ENCODE measurements around the gene C3orf38. TPM values are rescaled to one million over a fixed set of nuclear protein-coding genes. Genes with fewer than 3 reads are reported as not detected.
A peak's percentile ranks its signal among the peaks of the same experiment; 100 is the strongest.

The C3orf38 gene
- total RNA-seq, 4 donors from 2014 or later, result 11.9 to 24.1 (median 18.3) TPM

GRCh38 chr3:88148651-88149050 is 1.1 kb upstream of the C3orf38 start:
- in situ Hi-C loops (cut with MboI; ENCODE audit: low pct_ligation_motif_present in 1 of 4, low pct_unique_long_range_greater_than_20kb in 1 of 4, low sequenced_read_pairs in 3 of 4) (no loop called here), intact Hi-C loops (cut with DNase I; ENCODE audit: low total_unique reads) (no loop called here)
- DNase-seq, result no peak
- H3K27ac ChIP-seq, result peak overlapping the region in 1 of 4 donors; percentile 91
- WGBS, 2 donors (ENCODE audit: low coverage in 1 of 2), result 71 to 97% methylated on average over 4 to 17 of the region's 17 CpGs
- peaks cover 5 to 39% (median 22%) of the 10 kb centered on the region in 4 donors for H3K4me1 ChIP-seq
- no peak for TF ChIP-seq EP300 (IDR thresholded peaks at IDR 0.05; ENCODE audit: low read depth)
- H3K36me3 ChIP-seq, result peaks cover 0 to 5% (median 1%) of the 10 kb centered on the region in 4 donors
- H3K4me3 ChIP-seq, result peak overlapping the region in 3 of 4 donors; percentile 74 to 80 (median 76)
- H3K27me3 ChIP-seq, result no peaks in the 10 kb centered on the region
- H3K9me3 ChIP-seq, result no peaks in the 10 kb centered on the region

- Histone ChIP-seq H3K27me3 (no peaks in the 10 kb centered on the region), H3K4me3 (peak overlapping the region; percentile 74 to 96 (median 78)), H3K36me3 (peaks cover 0 to 8% (median 4%) of the 10 kb centered on the region in 4 donors), H3K27ac (peak overlapping the region; percentile 91 to 97 (median 93)), H3K9me3 (no peaks in the 10 kb centered on the region), H3K4me1 (peaks cover 5 to 39% (median 22%) of the 10 kb centered on the region in 4 donors)
- in situ Hi-C loops (cut with MboI; ENCODE audit: low pct_ligation_motif_present in 1 of 4, low pct_unique_long_range_greater_than_20kb in 1 of 4, low sequenced_read_pairs in 3 of 4), result no loop called here
- no peak for TF ChIP-seq POLR2A (IDR thresholded peaks at IDR 0.05)
- 0% methylated on average over 6 to 16 of the region's 16 CpGs for WGBS, 2 donors (ENCODE audit: low coverage in 1 of 2)
- DNase-seq, result no peak
- intact Hi-C loops (cut with DNase I; ENCODE audit: low total_unique reads), result no loop called here
Measured at GRCh38 chr3:88149101-88149508, 654 bp upstream of the C3orf38 start.

- intact Hi-C loops (cut with DNase I; ENCODE audit: low total_unique reads), result no loop called here
Measured at GRCh38 chr3:88150371-88150770, 612 bp downstream of the C3orf38 start.

GRCh38 chr3:88150806-88151205 is 1.0 kb downstream of the C3orf38 start:
- no peak for DNase-seq
- in situ Hi-C loops (cut with MboI; ENCODE audit: low pct_ligation_motif_present in 1 of 4, low pct_unique_long_range_greater_than_20kb in 1 of 4, low sequenced_read_pairs in 3 of 4), result no loop called here
- intact Hi-C loops (cut with DNase I; ENCODE audit: low total_unique reads), result no loop called here
- Histone ChIP-seq H3K27me3 (no peaks in the 10 kb centered on the region), H3K36me3 (peaks cover 0 to 24% (median 11%) of the 10 kb centered on the region in 4 donors), H3K9me3 (no peaks in the 10 kb centered on the region), H3K4me1 (peaks cover 5 to 39% (median 22%) of the 10 kb centered on the region in 4 donors), H3K27ac (peak overlapping the region; percentile 91 to 97 (median 93)), H3K4me3 (peak overlapping the region; percentile 74 to 96 (median 78))
- 1 to 7% methylated on average over 6 of the region's 6 CpGs for WGBS, 2 donors (ENCODE audit: low coverage in 1 of 2)
- TF ChIP-seq POLR2AphosphoS5 (IDR thresholded peaks at IDR 0.05), result no peak
- no peak for TF ChIP-seq EP300 (IDR thresholded peaks at IDR 0.05; ENCODE audit: low read depth)
- TF ChIP-seq CTCF (IDR thresholded peaks at IDR 0.05), result no peak
- TF ChIP-seq POLR2A (IDR thresholded peaks at IDR 0.05), result no peak

More at GRCh38 chr3:88150371-88150770, 612 bp downstream of the C3orf38 start:
- in situ Hi-C loops (cut with MboI; ENCODE audit: low pct_ligation_motif_present in 1 of 4, low pct_unique_long_range_greater_than_20kb in 1 of 4, low sequenced_read_pairs in 3 of 4), result no loop called here
- H3K4me3 ChIP-seq, result peak overlapping the region; percentile 74 to 96 (median 78)
- no peaks in the 10 kb centered on the region for H3K27me3 ChIP-seq
- no peak for DNase-seq
- peak overlapping the region; percentile 91 to 97 (median 93) for H3K27ac ChIP-seq
- no peaks in the 10 kb centered on the region for H3K9me3 ChIP-seq
- H3K4me1 ChIP-seq, result peaks cover 5 to 39% (median 22%) of the 10 kb centered on the region in 4 donors
- WGBS, 2 donors (ENCODE audit: low coverage in 1 of 2), result 1 to 2% methylated on average over 6 to 8 of the region's 8 CpGs
- peaks cover 0 to 20% (median 9%) of the 10 kb centered on the region in 4 donors for H3K36me3 ChIP-seq
- TF ChIP-seq CTCF (IDR thresholded peaks at IDR 0.05), result no peak
- no peak for TF ChIP-seq EP300 (IDR thresholded peaks at IDR 0.05; ENCODE audit: low read depth)
- no peak for TF ChIP-seq POLR2AphosphoS5 (IDR thresholded peaks at IDR 0.05)
- no peak for TF ChIP-seq POLR2A (IDR thresholded peaks at IDR 0.05)

GRCh38 chr3:88151358-88151757 is 1.6 kb downstream of the C3orf38 start:
- no peak for DNase-seq
- WGBS, 2 donors (ENCODE audit: low coverage in 1 of 2), result 17 to 31% methylated on average over 4 of the region's 4 CpGs
- no peaks in the 10 kb centered on the region for H3K9me3 ChIP-seq
- H3K4me1 ChIP-seq, result peaks cover 5 to 39% (median 22%) of the 10 kb centered on the region in 4 donors
- peak overlapping the region in 2 of 4 donors; percentile 91 to 95 for H3K27ac ChIP-seq
- H3K27me3 ChIP-seq, result no peaks in the 10 kb centered on the region
- in situ Hi-C loops (cut with MboI; ENCODE audit: low pct_ligation_motif_present in 1 of 4, low pct_unique_long_range_greater_than_20kb in 1 of 4, low sequenced_read_pairs in 3 of 4), result no loop called here
- peak overlapping the region in 3 of 4 donors; percentile 74 to 80 (median 76) for H3K4me3 ChIP-seq
- intact Hi-C loops (cut with DNase I; ENCODE audit: low total_unique reads), result no loop called here
- TF ChIP-seq POLR2A (IDR thresholded peaks at IDR 0.05) (no peak), EP300 (IDR thresholded peaks at IDR 0.05; ENCODE audit: low read depth) (no peak), POLR2AphosphoS5 (IDR thresholded peaks at IDR 0.05) (no peak), CTCF (IDR thresholded peaks at IDR 0.05) (no peak)
- H3K36me3 ChIP-seq, result peaks cover 0 to 29% (median 14%) of the 10 kb centered on the region in 4 donors

Data from transverse colon (tissue), 4 donors.